ENCODE data around the gene PERM1. TPM values are rescaled to one million over a fixed set of nuclear protein-coding genes. Genes with fewer than 3 reads are reported as not detected.
"Not testable (repeated sequence)": the region's sequence is repeated elsewhere in the genome, so short reads cannot be mapped to it uniquely, and the experiment has no call there.

The PERM1 gene
- total and polyA plus RNA-seq, 2 donors (not counting 1 experiment from before 2014, with no cell fraction given), result not detected

- H3K27me3 ChIP-seq (replicated peaks in 1 of 4; ENCODE audit: control extremely low read depth in 1 of 4, control insufficient read depth in 3 of 4, insufficient read depth in 4 of 4, low read length in 3 of 4), result peaks cover 0 to 20% (median 6%) of the 10 kb centered on the region in 4 experiments
- H3K36me3 ChIP-seq (replicated peaks in 1 of 2; ENCODE audit: control extremely low read depth in 1 of 2, control insufficient read depth in 1 of 2, extremely low read depth in 1 of 2, insufficient read depth in 2 of 2, low read length in 1 of 2), result no peaks in the 10 kb centered on the region
- H3K9ac ChIP-seq (ENCODE audit: low read length), result no peak overlapping the region
- peak overlapping the region; percentile 38 for H2AFZ ChIP-seq (ENCODE audit: insufficient read depth, low read depth, low read length, poor library complexity, severe bottlenecking)
- H3K79me2 ChIP-seq (ENCODE audit: control insufficient read depth, insufficient read depth, low read length), result peaks cover 11% of the 10 kb centered on the region
- H3K27me3 Mint-ChIP-seq, result no peaks in the 10 kb centered on the region
- H3K27ac ChIP-seq (ENCODE audit: low read length in 2 of 2), result no peak overlapping the region
- intact Hi-C loops (cut with micrococcal nuclease), result loop anchor here (1.0 to 10.0 kb wide), 4 partner anchors 14 to 97 kb away; partner anchors contain the start of genes C1orf159 and HES4
- peak overlapping the region in 4 of 5 experiments; percentile 13 to 53 (median 44) for H3K4me3 ChIP-seq (ENCODE audit: control extremely low read depth in 1 of 5, extremely low read depth in 1 of 5, insufficient read depth in 1 of 5, low read depth in 2 of 5, low read length in 4 of 5)
- peak; percentile 89 for DNase-seq
- no peaks in the 10 kb centered on the region for H3K9me3 Mint-ChIP-seq (ENCODE audit: insufficient read depth)
- peak overlapping the region; percentile 78 for H3K4me2 ChIP-seq (replicated peaks; ENCODE audit: low read depth, low read length, poor library complexity, severe bottlenecking)
- peaks cover 9% of the 10 kb centered on the region for H3K4me1 Mint-ChIP-seq
- TF ChIP-seq EZH2 (IDR thresholded peaks at IDR 0.05; ENCODE audit: borderline replicate concordance, insufficient read depth, low read depth, low read length, poor library complexity, severe bottlenecking) (no peak), CTCF (IDR thresholded peaks at IDR 0.05) (peak; percentile 47)
- peaks cover 10 to 28% of the 10 kb centered on the region in 2 donors for H3K4me1 ChIP-seq (ENCODE audit: control insufficient read depth in 2 of 2, insufficient read depth in 2 of 2, low read length in 2 of 2)
- H3K27ac Mint-ChIP-seq, result peak overlapping the region; percentile 67
- ATAC-seq (ENCODE audit: low read depth), result peak; percentile 91
- ChIA-PET CTCF (interaction anchor here (0.6 to 3.2 kb wide), 10 partner anchors 13 to 356 kb away, joined by 3 to 17 read pairs (median 5); partner anchors contain the start of gene AURKAIP1), POLR2A (interaction anchor here (0.5 to 1.0 kb wide), 3 partner anchors 19 to 115 kb away, joined by 3 to 5 read pairs (median 3); no protein-coding TSS in a partner anchor)
- H4K20me1 ChIP-seq (ENCODE audit: control insufficient read depth, insufficient read depth, low read length, poor library complexity, severe bottlenecking), result no peaks in the 10 kb centered on the region
- no peaks in the 10 kb centered on the region for H3K9me3 ChIP-seq (ENCODE audit: control extremely low read depth in 1 of 3, control insufficient read depth in 2 of 3, insufficient read depth in 1 of 3, low read length in 2 of 3)
- WGBS (ENCODE audit: insufficient coverage), result 3% methylated on average over 60 of the region's 91 CpGs
- H3K4me3 Mint-ChIP-seq, result peak overlapping the region; percentile 73
Measured at GRCh38 chr1:1019122-1019999, 37.5 kb upstream of the PERM1 start.

GRCh38 chr1:1018321-1018685, 36.4 kb upstream of the PERM1 start:
- 97% methylated on average over 17 of the region's 26 CpGs for WGBS (ENCODE audit: insufficient coverage)
- intact Hi-C loops (cut with micrococcal nuclease), result loop anchor here (2.0 to 10.0 kb wide), 2 partner anchors 18 to 46 kb away; partner anchors contain the start of gene HES4
- not testable (repeated sequence) for DNase-seq

More at GRCh38 chr1:1018321-1018685, 36.4 kb upstream of the PERM1 start:
- H3K9me3 Mint-ChIP-seq (ENCODE audit: insufficient read depth); H3K36me3 ChIP-seq (replicated peaks in 1 of 2; ENCODE audit: control extremely low read depth in 1 of 2, control insufficient read depth in 1 of 2, extremely low read depth in 1 of 2, insufficient read depth in 2 of 2, low read length in 1 of 2); H3K27ac ChIP-seq (ENCODE audit: low read length in 2 of 2); H2AFZ ChIP-seq (ENCODE audit: insufficient read depth, low read depth, low read length, poor library complexity, severe bottlenecking); H3K9ac ChIP-seq (ENCODE audit: low read length); POLR2A ChIA-PET; H3K4me2 ChIP-seq (replicated peaks; ENCODE audit: low read depth, low read length, poor library complexity, severe bottlenecking); H4K20me1 ChIP-seq (ENCODE audit: control insufficient read depth, insufficient read depth, low read length, poor library complexity, severe bottlenecking); H3K4me3 ChIP-seq (ENCODE audit: control extremely low read depth in 1 of 5, extremely low read depth in 1 of 5, insufficient read depth in 1 of 5, low read depth in 2 of 5, low read length in 4 of 5); H3K27ac Mint-ChIP-seq; H3K9me3 ChIP-seq (ENCODE audit: control extremely low read depth in 1 of 3, control insufficient read depth in 2 of 3, insufficient read depth in 1 of 3, low read length in 2 of 3); H3K27me3 Mint-ChIP-seq; ATAC-seq (ENCODE audit: low read depth): not testable (repeated sequence)
- Mint-ChIP-seq H3K4me3 (peak overlapping the region; percentile 29), H3K4me1 (peaks cover 20% of the 10 kb centered on the region)
- H3K4me1 ChIP-seq (ENCODE audit: control insufficient read depth in 2 of 2, insufficient read depth in 2 of 2, low read length in 2 of 2), result peaks cover 19 to 38% of the 10 kb centered on the region in 2 donors
- CTCF ChIA-PET, result interaction anchor here (1.3 to 3.2 kb wide), 6 partner anchors 14 to 287 kb away, joined by 3 to 17 read pairs (median 7); no protein-coding TSS in a partner anchor
- H3K79me2 ChIP-seq (ENCODE audit: control insufficient read depth, insufficient read depth, low read length), result peaks cover 20% of the 10 kb centered on the region
- H3K27me3 ChIP-seq (replicated peaks in 1 of 4; ENCODE audit: control extremely low read depth in 1 of 4, control insufficient read depth in 3 of 4, insufficient read depth in 4 of 4, low read length in 3 of 4), result peaks cover 0 to 20% (median 6%) of the 10 kb centered on the region in 4 experiments
